Loucy (cell line): ENCODE data around the gene RPTOR.

ENCODE experiments used
- H2AFZ ChIP-seq: fragments of 200-600 bp; sonication (generic); 2 replicates; pipeline ENCODE4 v1.6.0; 2016; ENCODE audit warnings: antibody characterized with exemption, mild to moderate bottlenecking, low read length, moderate library complexity
- H3F3A ChIP-seq: fragments of 200-600 bp; 2 replicates; pipeline ENCODE4 v1.6.0; 2016; ENCODE audit warnings: antibody characterized with exemption, low read depth, mild to moderate bottlenecking
- H3K27me3 ChIP-seq: fragments of 200-600 bp; sonication (generic); 2 replicates; pipeline ENCODE4 v1.6.1; 2014; ENCODE audit warnings: low read length, mild to moderate bottlenecking; ENCODE audit not compliant: insufficient read depth, poor library complexity, severe bottlenecking
- H3K36me3 ChIP-seq: fragments of 200-600 bp; sonication (generic); 2 replicates; pipeline ENCODE4 v1.6.1; 2016; ENCODE audit warnings: low read length; ENCODE audit not compliant: insufficient read depth
- H3K4me1 ChIP-seq: fragments of 200-600 bp; sonication (generic); 2 replicates; pipeline ENCODE4 v1.5.1; 2014; ENCODE audit warnings: low read length, mild to moderate bottlenecking; ENCODE audit not compliant: insufficient read depth, poor library complexity, severe bottlenecking
- H3K4me2 ChIP-seq: fragments of 200-600 bp; sonication (generic); 2 replicates; pipeline ENCODE4 v1.6.0; 2014; ENCODE audit warnings: antibody characterized with exemption, low read length, low read depth, mild to moderate bottlenecking; ENCODE audit not compliant: poor library complexity, severe bottlenecking
- H3K4me3 ChIP-seq: fragments of 200-600 bp; sonication (generic); 2 replicates; pipeline ENCODE4 v1.5.1; 2014; ENCODE audit warnings: low read length, mild to moderate bottlenecking, mixed read lengths; ENCODE audit not compliant: poor library complexity, severe bottlenecking
- H3K79me2 ChIP-seq: fragments of 200-600 bp; sonication (generic); 2 replicates; pipeline ENCODE4 v1.6.1; 2014; ENCODE audit warnings: low read length; ENCODE audit not compliant: insufficient read depth
- H3K9ac ChIP-seq: fragments of 200-600 bp; sonication (generic); 2 replicates; pipeline ENCODE4 v1.6.0; 2014; ENCODE audit warnings: mild to moderate bottlenecking, low read depth, low read length, moderate library complexity; ENCODE audit not compliant: poor library complexity, severe bottlenecking
- H3K9me2 ChIP-seq: fragments of 200-600 bp; sonication (generic); replicated peaks from 2 replicates; pipeline ENCODE4 v1.6.1; 2016; ENCODE audit warnings: low read depth, low read length, mixed read lengths
- H3K9me3 ChIP-seq: fragments of 200-600 bp; sonication (generic); 2 replicates; pipeline ENCODE4 v1.6.1; 2014; ENCODE audit warnings: mild to moderate bottlenecking, antibody characterized with exemption, low read length, low read depth; ENCODE audit not compliant: insufficient read depth
- H4K20me1 ChIP-seq: fragments of 200-600 bp; sonication (generic); 2 replicates; pipeline ENCODE4 v1.6.0; 2014; ENCODE audit warnings: antibody characterized with exemption, low read length, mild to moderate bottlenecking; ENCODE audit not compliant: insufficient read depth, poor library complexity, severe bottlenecking
- CTCF ChIP-seq: fragments of 200-600 bp; sonication (generic); conservative IDR thresholded peaks from 2 replicates; pipeline ENCODE4 v1.5.1; 2014; ENCODE audit warnings: mild to moderate bottlenecking, antibody characterized with exemption, low read length
- EZH2phosphoT487 ChIP-seq: fragments of 200-600 bp; IDR thresholded peaks from 2 replicates; pipeline ENCODE4 v1.6.1; 2018; ENCODE audit warnings: antibody characterized with exemption, mild to moderate bottlenecking, moderate library complexity, borderline replicate concordance

The RPTOR gene

GRCh38 chr17:80783971-80784370 is 239.3 kb downstream of the RPTOR start:
- Histone ChIP-seq H3K27me3 (no peaks in the 10 kb centered on the region), H3K36me3 (no peaks in the 10 kb centered on the region), H3K9me2 (no peaks in the 10 kb centered on the region), H3K9ac (peak overlapping the region; percentile 76), H2AFZ (no peak overlapping the region), H3K4me1 (peaks cover 77% of the 10 kb centered on the region), H3K79me2 (peaks cover 44% of the 10 kb centered on the region), H3F3A (peaks cover 4% of the 10 kb centered on the region; the same call in 1 of the 2 replicates), H3K4me2 (peak overlapping the region; percentile 82), H4K20me1 (no peaks in the 10 kb centered on the region), H3K9me3 (0 out of 2 replicates have a peak, but pooled peaks cover 3% of the 10 kb centered on the region), H3K4me3 (no peak overlapping the region)
- TF ChIP-seq EZH2phosphoT487, result no peak
- no peak for TF ChIP-seq CTCF

GRCh38 chr17:80785477-80786178 is 241.0 kb downstream of the RPTOR start:
- no peaks in the 10 kb centered on the region for H3K27me3 ChIP-seq
- no peak for TF ChIP-seq CTCF
- TF ChIP-seq EZH2phosphoT487, result no peak
- H3K9ac ChIP-seq, result no peak overlapping the region
- H3K36me3 ChIP-seq, result no peaks in the 10 kb centered on the region
- H3K79me2 ChIP-seq, result peaks cover 44% of the 10 kb centered on the region
- H3K4me2 ChIP-seq, result no peak overlapping the region
- H3K4me3 ChIP-seq, result no peak overlapping the region
- no peaks in the 10 kb centered on the region for H4K20me1 ChIP-seq
- H3K9me2 ChIP-seq, result no peaks in the 10 kb centered on the region
- no peak overlapping the region for H2AFZ ChIP-seq
- H3K4me1 ChIP-seq, result peaks cover 83% of the 10 kb centered on the region
- peaks cover 14% of the 10 kb centered on the region; the same call in 1 of the 2 replicates for H3F3A ChIP-seq
- H3K9me3 ChIP-seq, result 0 out of 2 replicates have a peak, but pooled peaks cover 3% of the 10 kb centered on the region

GRCh38 chr17:80786470-80786869 is 241.8 kb downstream of the RPTOR start:
- peaks cover 14% of the 10 kb centered on the region; the same call in 1 of the 2 replicates for H3F3A ChIP-seq
- peaks cover 40% of the 10 kb centered on the region for H3K79me2 ChIP-seq
- H3K9ac ChIP-seq, result no peak overlapping the region
- TF ChIP-seq CTCF, result no peak
- TF ChIP-seq EZH2phosphoT487, result no peak
- H3K9me2 ChIP-seq, result no peaks in the 10 kb centered on the region
- peaks cover 83% of the 10 kb centered on the region for H3K4me1 ChIP-seq
- no peak overlapping the region for H3K4me2 ChIP-seq
- no peaks in the 10 kb centered on the region for H4K20me1 ChIP-seq
- no peak overlapping the region for H3K4me3 ChIP-seq
- H3K27me3 ChIP-seq, result no peaks in the 10 kb centered on the region
- 0 out of 2 replicates have a peak, but pooled peaks cover 3% of the 10 kb centered on the region for H3K9me3 ChIP-seq
- H3K36me3 ChIP-seq, result no peaks in the 10 kb centered on the region
- no peak overlapping the region for H2AFZ ChIP-seq
